ENCODE results near the gene METTL27. TPM values are rescaled to one million over a fixed set of nuclear protein-coding genes. Genes with fewer than 3 reads are reported as not detected.

METTL27 gene, protein sequence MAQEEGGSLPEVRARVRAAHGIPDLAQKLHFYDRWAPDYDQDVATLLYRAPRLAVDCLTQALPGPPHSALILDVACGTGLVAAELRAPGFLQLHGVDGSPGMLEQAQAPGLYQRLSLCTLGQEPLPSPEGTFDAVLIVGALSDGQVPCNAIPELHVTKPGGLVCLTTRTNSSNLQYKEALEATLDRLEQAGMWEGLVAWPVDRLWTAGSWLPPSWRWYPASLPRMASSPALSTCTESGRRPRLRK
- 2.1 and 4.5 TPM in 2 replicates for total RNA-seq

DNA sequence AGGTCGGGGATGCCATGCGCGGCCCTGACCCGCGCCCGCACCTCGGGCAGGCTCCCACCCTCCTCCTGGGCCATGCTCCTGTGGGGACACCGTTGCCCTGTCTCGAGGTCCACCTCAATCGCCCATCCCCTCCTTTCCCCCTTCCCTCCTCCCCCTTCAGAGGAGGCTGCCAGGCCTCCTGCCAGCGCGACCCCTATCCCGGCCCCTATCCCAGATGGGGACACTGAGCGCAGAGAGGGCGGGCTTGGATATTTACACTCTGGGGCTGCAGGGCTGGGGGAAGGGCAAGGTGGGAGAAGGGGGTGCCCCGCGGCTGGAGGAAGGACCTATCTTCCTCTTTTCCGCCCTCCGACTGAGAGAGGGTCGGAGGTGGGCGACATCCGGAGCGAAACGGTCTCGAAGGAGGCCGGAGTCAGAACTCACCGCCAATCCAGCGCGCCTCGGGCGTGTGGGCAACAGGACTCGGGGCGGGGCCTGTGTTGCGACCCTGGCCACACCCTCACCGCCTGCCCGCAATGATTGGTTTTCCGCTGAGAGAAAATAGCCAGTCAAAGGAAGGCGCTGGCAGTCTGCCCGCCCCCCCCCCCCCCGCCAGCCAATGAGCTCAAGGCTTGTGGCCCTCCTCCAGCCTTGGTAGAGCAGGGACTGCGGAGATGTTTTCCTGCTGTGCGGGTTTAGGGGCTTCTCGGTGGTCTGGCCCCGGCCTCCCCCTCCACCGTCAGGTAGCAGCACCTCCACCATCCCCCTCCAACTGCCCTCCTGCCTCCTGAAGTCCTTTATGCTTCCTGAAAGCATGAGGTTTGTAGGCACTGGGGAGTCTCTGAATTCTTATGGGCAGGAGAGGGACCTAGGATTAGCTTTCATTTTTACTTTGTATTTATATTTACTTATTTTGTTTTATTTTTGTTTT is at the start of gene METTL27:
METTL27 (minus strand) TSS at position 450 of the 910 bp plus-strand sequence; CDS start at position 74, 376 bp downstream.

DNA sequence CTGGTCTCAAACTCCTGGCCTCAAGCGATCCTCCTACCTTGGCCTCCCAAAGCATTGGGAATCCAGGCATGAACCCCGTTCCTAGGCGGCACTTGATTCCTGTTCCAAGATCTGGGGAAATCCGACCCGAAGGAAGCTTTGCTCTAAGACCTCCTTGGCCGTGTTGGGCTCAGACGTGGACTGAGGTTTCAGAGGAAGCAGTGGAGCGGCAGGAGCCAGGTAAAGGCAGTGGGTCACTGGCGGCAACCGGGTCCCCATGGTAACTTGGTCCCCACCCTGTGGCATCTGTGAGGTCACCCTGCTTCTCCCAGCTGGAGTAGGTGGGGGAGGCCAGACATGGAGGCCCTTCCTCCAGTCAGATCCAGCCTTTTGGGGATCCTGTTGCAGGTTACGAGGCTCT is 18.5 kb upstream of the METTL27 start, which contains the start of gene TMEM270:
TMEM270 (plus strand) TSS at position 301 of the 400 bp plus-strand sequence; CDS start at position 337, 36 bp downstream.

DNA sequence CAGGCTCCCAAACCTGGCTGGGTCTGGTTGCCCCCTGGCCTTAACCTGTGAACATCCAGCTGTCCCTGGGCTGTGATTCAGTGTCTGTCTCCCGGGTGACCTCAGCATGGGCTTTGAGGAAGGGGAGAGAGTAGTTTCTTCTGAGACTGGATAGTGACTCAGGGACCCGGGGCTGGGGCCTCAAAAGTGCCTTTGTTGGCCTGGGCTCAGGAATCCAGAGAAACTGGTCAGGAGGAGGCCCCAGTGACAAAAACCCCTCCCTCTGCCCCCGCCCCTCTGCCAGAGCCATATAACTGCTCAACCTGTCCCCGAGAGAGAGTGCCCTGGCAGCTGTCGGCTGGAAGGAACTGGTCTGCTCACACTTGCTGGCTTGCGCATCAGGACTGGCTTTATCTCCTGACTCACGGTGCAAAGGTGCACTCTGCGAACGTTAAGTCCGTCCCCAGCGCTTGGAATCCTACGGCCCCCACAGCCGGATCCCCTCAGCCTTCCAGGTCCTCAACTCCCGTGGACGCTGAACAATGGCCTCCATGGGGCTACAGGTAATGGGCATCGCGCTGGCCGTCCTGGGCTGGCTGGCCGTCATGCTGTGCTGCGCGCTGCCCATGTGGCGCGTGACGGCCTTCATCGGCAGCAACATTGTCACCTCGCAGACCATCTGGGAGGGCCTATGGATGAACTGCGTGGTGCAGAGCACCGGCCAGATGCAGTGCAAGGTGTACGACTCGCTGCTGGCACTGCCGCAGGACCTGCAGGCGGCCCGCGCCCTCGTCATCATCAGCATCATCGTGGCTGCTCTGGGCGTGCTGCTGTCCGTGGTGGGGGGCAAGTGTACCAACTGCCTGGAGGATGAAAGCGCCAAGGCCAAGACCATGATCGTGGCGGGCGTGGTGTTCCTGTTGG is 11.4 kb downstream of the METTL27 start, which contains the start of gene CLDN4:
CLDN4 (plus strand) TSS at position 316 of the 903 bp plus-strand sequence; CDS start at position 522, 206 bp downstream.

Other genes starting within 250 kb of the METTL27 start
- gene MLXIPL, start 218.0 kb downstream of the METTL27 start, total RNA-seq, result 1.5 TPM in 1 of 2 replicates, not detected in the other
- 2.8 and 3.6 TPM in 2 replicates for gene VPS37D, start 174.7 kb downstream of the METTL27 start, total RNA-seq
- gene DNAJC30, start 159.1 kb downstream of the METTL27 start, total RNA-seq, result 4.1 and 4.7 TPM in 2 replicates
- gene BUD23, start 158.9 kb downstream of the METTL27 start, total RNA-seq, result 65.6 and 67.5 TPM in 2 replicates
- gene STX1A, start 122.8 kb downstream of the METTL27 start, total RNA-seq, result 11.2 and 14.8 TPM in 2 replicates
- gene ABHD11, start 103.7 kb downstream of the METTL27 start, total RNA-seq, result 8.9 and 9.4 TPM in 2 replicates
- not detected in 2 replicates for gene CLDN3, start 72.2 kb downstream of the METTL27 start, total RNA-seq
- gene CLDN4, start 11.5 kb downstream of the METTL27 start, total RNA-seq, result under 0.01 TPM in 1 of 2 replicates, not detected in the other
- not detected in 2 replicates for gene TMEM270, start 18.6 kb upstream of the METTL27 start, total RNA-seq
- 22.7 and 36.3 TPM in 2 replicates for gene ELN, start 185.7 kb upstream of the METTL27 start, total RNA-seq
- 19.4 and 23.3 TPM in 2 replicates for gene LIMK1, start 241.3 kb upstream of the METTL27 start, total RNA-seq

Measured in cardiac atrium fibroblast (primary cell).